ENCODE results near the gene RFXAP.

RFXAP gene

GRCh38 chr13:36817996-36818803 is 822 bp upstream of the RFXAP start:
- no peak for DNase-seq

GRCh38 chr13:36819739-36820090 is 693 bp downstream of the RFXAP start:
- no peak for DNase-seq

- DNase-seq = no peak
Observed at GRCh38 chr13:36820222-36820621, 1.2 kb downstream of the RFXAP start.

- DNase-seq = no peak
Observed at GRCh38 chr13:36822785-36823184, 3.8 kb downstream of the RFXAP start.

- DNase-seq = no peak
Observed at GRCh38 chr13:36829753-36830152, 10.7 kb downstream of the RFXAP start.

DNA sequence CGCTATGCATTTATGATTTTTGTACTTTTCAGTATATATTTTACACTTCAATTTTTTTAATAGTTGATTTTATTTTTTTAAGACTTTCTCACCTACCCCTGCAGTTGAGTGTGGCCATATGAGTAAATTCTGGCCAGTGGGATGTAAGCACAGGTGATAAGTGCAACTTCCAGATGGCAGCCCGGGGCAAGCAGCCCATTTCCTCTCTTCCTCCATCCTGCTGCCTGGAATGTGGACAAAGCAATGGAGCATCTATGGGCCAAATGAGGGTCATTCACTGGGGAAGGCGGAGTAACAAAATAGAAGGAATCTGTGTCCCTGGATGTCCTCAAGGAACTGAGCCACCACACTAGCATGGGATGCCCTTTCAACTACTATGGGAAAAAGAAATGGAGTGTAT is 12.3 kb downstream of the RFXAP start:
- DNase-seq = no peak

DNA sequence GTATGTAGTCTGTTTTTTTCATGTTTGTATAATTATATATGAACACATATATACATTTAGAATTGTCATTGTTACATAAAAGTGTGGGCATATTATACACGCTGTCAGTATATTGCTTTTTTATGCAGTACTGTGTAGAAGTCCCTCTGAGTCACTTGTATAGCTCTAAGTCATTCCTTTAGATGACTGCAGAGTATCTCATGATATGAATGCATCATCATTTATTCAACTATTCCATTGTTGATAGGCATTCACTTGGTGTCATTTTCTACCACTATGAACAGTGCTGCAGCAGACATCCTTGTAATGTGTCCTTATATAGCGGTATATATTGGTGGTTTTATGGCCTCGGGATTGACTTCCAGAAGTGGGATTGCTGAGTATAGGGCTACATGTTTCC is 15.3 kb downstream of the RFXAP start:
- no peak for DNase-seq

DNA sequence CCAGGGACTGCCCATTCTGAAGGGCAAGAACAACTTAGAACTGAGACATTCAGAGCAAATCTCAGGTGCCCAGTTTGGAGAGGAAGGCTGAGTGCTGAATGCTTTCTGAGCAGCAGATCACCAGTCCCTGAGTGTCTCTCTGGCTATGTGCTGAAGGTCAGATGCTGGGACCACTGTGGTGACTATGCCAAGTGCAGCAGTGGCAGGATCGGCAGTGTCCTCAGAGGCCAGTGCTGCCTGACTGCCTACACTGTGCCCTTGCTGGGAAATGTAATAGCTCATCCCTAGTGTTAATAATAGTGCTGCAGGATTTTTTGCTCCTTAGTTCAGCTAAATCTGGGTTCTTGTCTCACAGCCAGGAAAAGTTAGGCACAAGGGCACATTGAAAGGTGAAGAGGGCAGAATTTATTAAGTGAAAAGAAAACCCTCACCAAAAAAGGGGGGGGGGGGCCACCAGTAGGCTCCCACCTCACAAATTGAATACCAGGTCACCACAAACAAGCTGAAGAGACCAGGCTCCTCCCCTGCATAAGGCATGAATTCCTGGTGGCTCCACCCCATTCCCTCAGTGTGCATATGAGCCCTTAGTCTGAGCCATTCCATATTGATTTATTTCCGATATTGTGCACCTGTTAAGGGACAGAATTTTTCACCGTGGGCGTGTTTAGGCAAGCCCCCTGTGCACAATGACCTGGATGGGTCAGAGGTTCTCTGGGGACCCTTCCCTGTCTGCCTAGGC is 18.5 kb downstream of the RFXAP start:
- DNase-seq = no peak

GRCh38 chr13:36839281-36839680 is 20.3 kb downstream of the RFXAP start:
- DNase-seq = no peak

DNA sequence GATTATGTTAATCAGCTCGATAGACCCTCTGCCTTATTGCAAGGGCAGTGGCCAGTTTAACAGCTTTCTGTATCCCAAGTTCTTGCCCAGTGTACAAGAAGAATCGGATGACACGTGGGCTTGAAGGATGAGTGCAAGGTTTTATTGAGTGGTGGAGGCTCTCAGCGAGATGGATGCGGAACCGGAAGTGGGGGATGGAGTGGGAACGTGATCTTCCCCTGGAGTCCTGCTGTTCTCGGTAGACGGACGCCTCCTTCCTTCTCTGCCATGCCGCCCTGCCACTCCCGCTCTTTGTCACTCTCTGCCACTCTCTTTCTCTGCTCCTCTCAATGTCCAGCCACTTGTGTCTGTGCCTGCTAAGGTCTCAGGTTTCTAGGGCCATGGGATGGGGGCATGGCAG is 21.0 kb downstream of the RFXAP start:
- no peak for DNase-seq

- DNase-seq = no peak
Observed at GRCh38 chr13:36840718-36841250, 21.8 kb downstream of the RFXAP start.

DNA sequence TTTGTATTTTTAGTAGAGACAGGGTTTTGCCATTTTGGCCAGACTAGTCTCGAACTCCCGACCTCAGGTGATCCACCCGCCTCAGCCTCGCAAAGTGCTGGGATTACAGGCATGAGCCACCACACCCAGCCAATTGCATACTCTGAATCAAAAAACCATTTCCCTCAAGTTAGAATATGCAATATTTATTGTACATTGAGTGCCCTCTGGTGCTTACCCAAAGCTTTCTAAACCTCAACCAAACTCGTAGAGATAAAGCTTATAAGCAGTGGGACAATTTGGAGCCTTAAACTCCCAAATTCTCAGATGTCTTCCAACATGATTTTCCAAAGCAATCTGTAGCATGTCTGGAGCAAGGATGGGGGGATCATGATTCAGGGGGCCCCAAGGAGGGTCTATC is 22.4 kb downstream of the RFXAP start:
- no peak for DNase-seq

GRCh38 chr13:36847606-36848005 is 28.6 kb downstream of the RFXAP start:
- no peak for DNase-seq

DNA sequence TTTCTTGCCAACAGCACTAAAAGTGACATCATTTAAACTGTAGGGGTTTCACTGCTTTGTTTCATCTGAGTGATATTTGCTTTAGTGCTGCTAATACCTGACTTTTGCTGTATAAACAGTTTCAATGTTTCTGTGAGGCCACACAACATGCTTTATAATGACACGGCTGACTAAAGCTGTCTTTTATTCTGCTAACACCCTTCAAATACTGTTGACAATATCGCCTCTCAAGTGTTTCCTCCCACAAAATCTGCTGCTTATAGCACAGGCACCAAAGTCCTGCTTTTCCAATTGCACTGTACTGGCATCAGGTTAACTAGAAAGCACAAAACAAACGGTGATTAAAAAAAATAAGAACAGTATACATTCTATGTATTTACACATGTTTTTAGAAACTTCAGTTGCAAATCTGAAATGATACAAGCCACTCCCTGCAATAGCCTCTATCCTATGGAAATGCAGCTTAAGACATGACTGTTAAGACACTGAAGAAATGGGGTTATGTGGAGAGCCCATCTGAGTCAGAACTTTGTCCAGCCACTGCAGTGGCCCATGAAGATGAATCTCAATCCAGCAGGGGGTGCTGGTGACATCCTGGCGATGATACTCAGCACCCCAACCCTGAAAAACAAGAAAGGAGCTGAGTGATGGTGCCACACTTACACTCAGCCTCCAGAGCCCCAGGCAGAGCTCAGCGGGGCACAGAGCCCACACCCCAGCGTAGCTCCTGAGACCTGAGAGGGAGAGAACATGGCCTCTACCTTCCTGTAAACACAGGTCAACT is 29.4 kb downstream of the RFXAP start:
- no peak for DNase-seq

- DNase-seq = peak; percentile 3
Observed at GRCh38 chr13:36850790-36851438, 31.9 kb downstream of the RFXAP start.

DNA sequence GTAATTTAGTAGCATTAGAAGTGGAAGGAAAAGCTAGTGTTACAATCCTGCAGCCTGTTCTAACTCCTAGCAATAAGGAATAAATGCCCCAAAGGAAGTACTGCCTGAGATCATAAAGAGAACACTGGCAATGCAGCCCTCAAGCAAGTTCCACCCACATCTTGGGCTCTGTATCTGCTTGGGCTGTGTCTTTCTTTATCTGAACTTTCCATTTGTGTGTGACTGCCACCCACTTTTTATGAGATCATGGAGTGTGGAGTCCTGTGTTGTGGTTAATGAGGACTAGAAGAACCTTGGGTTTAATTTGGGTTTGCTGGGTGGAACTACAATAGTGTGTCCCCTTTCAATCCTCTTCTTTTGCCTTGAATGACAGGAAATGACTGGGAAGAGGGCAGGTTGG is 38.2 kb downstream of the RFXAP start:
- DNase-seq = no peak

DNA sequence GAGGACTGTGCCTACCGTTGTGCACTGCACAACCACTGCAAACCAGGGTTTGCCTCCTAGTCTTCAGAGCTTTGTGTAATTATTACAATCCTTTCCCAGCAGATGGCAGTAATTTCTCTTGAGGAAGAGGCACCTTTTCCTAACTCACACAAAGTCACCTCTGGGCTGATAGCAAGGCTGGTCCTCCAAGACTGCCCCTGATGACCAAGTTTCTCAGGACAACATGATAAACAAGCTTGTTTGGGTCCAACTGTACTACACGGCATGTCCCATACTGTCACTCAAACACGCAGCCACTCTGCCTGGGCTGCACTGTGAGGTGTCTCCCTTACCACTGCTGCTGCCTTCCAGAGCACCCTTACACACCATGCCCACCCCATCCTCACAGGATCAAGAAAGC is 39.3 kb downstream of the RFXAP start:
- DNase-seq = peak; percentile 52

GRCh38 chr13:36859259-36859658 is 40.2 kb downstream of the RFXAP start:
- no peak for DNase-seq

DNA sequence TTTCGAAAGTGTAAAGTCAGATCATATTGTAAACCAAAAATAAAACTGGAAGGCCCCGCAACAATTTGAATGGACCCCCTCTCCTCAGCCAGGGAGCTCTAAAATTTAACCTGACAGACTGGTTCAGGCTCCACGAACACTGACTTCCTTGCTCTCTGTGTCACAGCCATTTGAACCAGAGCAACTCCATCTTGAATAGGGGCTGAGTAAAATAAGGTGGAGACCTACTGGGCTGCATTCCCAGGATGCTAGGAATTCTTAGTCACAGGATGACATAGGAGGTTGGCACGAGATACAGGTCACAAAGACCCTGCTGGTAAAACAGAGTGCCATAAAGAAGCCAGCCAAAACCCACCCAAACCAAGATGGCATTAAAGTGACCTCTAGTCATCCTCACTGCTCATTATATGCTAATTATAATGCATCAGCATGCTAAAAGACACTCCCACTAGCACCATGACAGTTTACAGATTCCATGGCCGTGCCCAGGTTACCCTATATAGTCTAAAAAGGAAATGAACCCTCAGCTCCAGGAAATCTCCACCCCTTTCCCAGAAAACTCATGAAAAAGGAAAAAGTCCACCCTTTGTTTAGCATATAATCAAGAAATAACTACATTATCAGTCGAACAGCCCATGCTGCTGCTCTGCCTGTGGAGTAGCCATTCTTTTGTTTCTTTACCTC is 43.1 kb downstream of the RFXAP start:
- DNase-seq = no peak

DNA sequence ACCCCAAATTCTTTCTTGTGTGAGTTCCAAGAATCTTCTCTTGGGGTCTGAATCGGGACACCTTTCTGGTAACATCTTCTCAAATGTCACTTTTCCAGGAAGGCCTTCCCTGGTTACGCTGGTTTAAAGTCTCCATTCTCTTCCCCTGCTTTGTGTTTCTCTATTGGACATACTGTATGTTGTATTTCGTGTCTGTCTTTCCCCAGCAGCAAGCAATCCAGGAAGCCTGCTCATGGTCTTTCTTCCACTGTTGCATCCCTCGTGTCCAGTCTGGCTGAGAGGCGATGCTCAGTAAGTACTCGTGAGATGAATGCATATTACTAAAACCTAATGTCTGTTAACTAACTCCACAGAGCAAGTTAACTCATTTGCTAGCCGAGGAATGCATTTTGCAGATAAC is 43.7 kb downstream of the RFXAP start:
- no peak for DNase-seq

- no peak for DNase-seq
Observed at GRCh38 chr13:36865265-36865664, 46.2 kb downstream of the RFXAP start.

- no peak for DNase-seq
Observed at GRCh38 chr13:36866232-36866631, 47.2 kb downstream of the RFXAP start.
